Skeletal muscle tissue (tissue), 4 donors: ENCODE results near the gene RAB17. TPM values are rescaled to one million over a fixed set of nuclear protein-coding genes. Genes with fewer than 3 reads are reported as not detected.

Source experiments
- H3K27ac ChIP-seq: one replicate; pipeline ENCODE4 v1.7.0; 2013; ENCODE audit warnings: mild to moderate bottlenecking, low read depth, low read length, inconsistent platforms
- H3K27me3 ChIP-seq, 3 donors: one replicate each; pipeline ENCODE4 v1.7.0; 2013; ENCODE audit warnings: low read length in 3 of 3; ENCODE audit not compliant: control insufficient read depth in 3 of 3, insufficient read depth in 3 of 3
- H3K36me3 ChIP-seq, 3 donors: one replicate each; pipeline ENCODE4 v1.7.0; 2013; ENCODE audit warnings: low read length in 3 of 3; ENCODE audit not compliant: control insufficient read depth in 3 of 3, insufficient read depth in 3 of 3
- H3K4me1 ChIP-seq, 3 donors: one replicate each; pipeline ENCODE4 v1.7.0; 2013; ENCODE audit warnings: low read length in 3 of 3, mild to moderate bottlenecking in 3 of 3; ENCODE audit not compliant: control insufficient read depth in 3 of 3, insufficient read depth in 3 of 3
- H3K4me3 ChIP-seq, 3 donors: one replicate each; pipeline ENCODE4 v1.7.0; 2013; ENCODE audit warnings: low read length in 3 of 3
- H3K9ac ChIP-seq, 3 donors: one replicate each; pipeline ENCODE4 v1.7.0; 2013; ENCODE audit warnings: low read length in 3 of 3, mild to moderate bottlenecking in 3 of 3, moderate library complexity in 2 of 3, low read depth in 1 of 3
- H3K9me3 ChIP-seq, 3 donors: one replicate each; pipeline ENCODE4 v1.7.0; 2013; ENCODE audit warnings: low read length in 3 of 3; ENCODE audit not compliant: control insufficient read depth in 3 of 3
- total RNA-seq: library from RNA; depleted of rRNA; stranded (reverse); fragments of >200 nt; gene quantifications from one replicate; pipeline ENCODE4 v1.2.3, GENCODE V29; 2014
- donor health status: Osteomylitis.

Gene RAB17
- total RNA-seq, 1 donor from 2014 or later = 1.0 TPM

GRCh38 chr2:237593036-237593435 lies 2.5 kb upstream of the RAB17 start:
- no peaks in the 10 kb centered on the region for H3K27me3 ChIP-seq
- H3K4me1 ChIP-seq = peaks cover 12 to 31% (median 17%) of the 10 kb centered on the region in 3 donors
- no peak overlapping the region for H3K27ac ChIP-seq
- H3K4me3 ChIP-seq = no peak overlapping the region
- no peaks in the 10 kb centered on the region for H3K36me3 ChIP-seq
- no peak overlapping the region for H3K9ac ChIP-seq
- H3K9me3 ChIP-seq = no peaks in the 10 kb centered on the region

GRCh38 chr2:237592425-237592980 lies 2.0 kb upstream of the RAB17 start:
- no peak overlapping the region for H3K27ac ChIP-seq
- H3K9ac ChIP-seq = no peak overlapping the region
- H3K4me3 ChIP-seq = no peak overlapping the region
- no peaks in the 10 kb centered on the region for H3K27me3 ChIP-seq
- H3K4me1 ChIP-seq = peaks cover 12 to 27% (median 17%) of the 10 kb centered on the region in 3 donors
- H3K9me3 ChIP-seq = no peaks in the 10 kb centered on the region
- H3K36me3 ChIP-seq = no peaks in the 10 kb centered on the region

GRCh38 chr2:237591141-237591881 lies 777 bp upstream of the RAB17 start:
- no peak overlapping the region for H3K9ac ChIP-seq
- no peak overlapping the region for H3K4me3 ChIP-seq
- H3K36me3 ChIP-seq = no peaks in the 10 kb centered on the region
- H3K9me3 ChIP-seq = no peaks in the 10 kb centered on the region
- H3K27ac ChIP-seq = no peak overlapping the region
- no peaks in the 10 kb centered on the region for H3K27me3 ChIP-seq
- peaks cover 12 to 26% (median 17%) of the 10 kb centered on the region in 3 donors for H3K4me1 ChIP-seq

- Histone ChIP-seq H3K9me3 (no peaks in the 10 kb centered on the region), H3K27ac (no peak overlapping the region), H3K4me1 (peaks cover 3 to 13% (median 8%) of the 10 kb centered on the region in 3 donors), H3K27me3 (no peaks in the 10 kb centered on the region), H3K36me3 (no peaks in the 10 kb centered on the region), H3K4me3 (no peak overlapping the region), H3K9ac (no peak overlapping the region)
Measured at GRCh38 chr2:237588044-237588696, 2.4 kb downstream of the RAB17 start.

GRCh38 chr2:237585590-237586221 lies 4.8 kb downstream of the RAB17 start:
- Histone ChIP-seq H3K4me3 (no peak overlapping the region), H3K9ac (no peak overlapping the region), H3K27ac (no peak overlapping the region), H3K4me1 (peaks cover 13 to 20% (median 19%) of the 10 kb centered on the region in 3 donors), H3K9me3 (no peaks in the 10 kb centered on the region), H3K27me3 (no peaks in the 10 kb centered on the region), H3K36me3 (no peaks in the 10 kb centered on the region)

- Histone ChIP-seq H3K4me3 (no peak overlapping the region), H3K27me3 (no peaks in the 10 kb centered on the region), H3K9ac (no peak overlapping the region), H3K27ac (no peak overlapping the region), H3K36me3 (no peaks in the 10 kb centered on the region), H3K4me1 (peaks cover 10 to 14% (median 13%) of the 10 kb centered on the region in 3 donors), H3K9me3 (no peaks in the 10 kb centered on the region)
Measured at GRCh38 chr2:237583385-237584295, 6.9 kb downstream of the RAB17 start.

- Histone ChIP-seq H3K4me3 (peak overlapping the region; percentile 35 to 64 (median 60)), H3K9ac (peak overlapping the region; percentile 64 to 73 (median 65)), H3K27me3 (no peaks in the 10 kb centered on the region), H3K4me1 (peaks cover 10 to 14% (median 13%) of the 10 kb centered on the region in 3 donors), H3K36me3 (no peaks in the 10 kb centered on the region), H3K27ac (peak overlapping the region; percentile 60), H3K9me3 (no peaks in the 10 kb centered on the region)
Measured at GRCh38 chr2:237581751-237582746, 8.5 kb downstream of the RAB17 start.

GRCh38 chr2:237581326-237581725 lies 9.2 kb downstream of the RAB17 start:
- H3K9me3 ChIP-seq = no peaks in the 10 kb centered on the region
- H3K27ac ChIP-seq = peak overlapping the region; percentile 60
- no peaks in the 10 kb centered on the region for H3K27me3 ChIP-seq
- no peaks in the 10 kb centered on the region for H3K36me3 ChIP-seq
- peak overlapping the region in 1 of 3 donors; percentile 25 for H3K9ac ChIP-seq
- peak overlapping the region in 1 of 3 donors; percentile 60 for H3K4me3 ChIP-seq
- H3K4me1 ChIP-seq = peaks cover 10 to 14% (median 13%) of the 10 kb centered on the region in 3 donors
